GM12873 (cell line): ENCODE data around the gene NUP210.

Experiments used
- TF ChIP-seq, protein P1 (sequence below): IDR thresholded peaks from 2 replicates; pipeline ENCODE4 v1.5.1; 2012; ENCODE audit warnings: low read depth, mild to moderate bottlenecking, moderate library complexity, low read length, control low read depth; ENCODE audit not compliant: insufficient read depth; ENCODE audit errors: missing control alignments

The NUP210 gene

DNA sequence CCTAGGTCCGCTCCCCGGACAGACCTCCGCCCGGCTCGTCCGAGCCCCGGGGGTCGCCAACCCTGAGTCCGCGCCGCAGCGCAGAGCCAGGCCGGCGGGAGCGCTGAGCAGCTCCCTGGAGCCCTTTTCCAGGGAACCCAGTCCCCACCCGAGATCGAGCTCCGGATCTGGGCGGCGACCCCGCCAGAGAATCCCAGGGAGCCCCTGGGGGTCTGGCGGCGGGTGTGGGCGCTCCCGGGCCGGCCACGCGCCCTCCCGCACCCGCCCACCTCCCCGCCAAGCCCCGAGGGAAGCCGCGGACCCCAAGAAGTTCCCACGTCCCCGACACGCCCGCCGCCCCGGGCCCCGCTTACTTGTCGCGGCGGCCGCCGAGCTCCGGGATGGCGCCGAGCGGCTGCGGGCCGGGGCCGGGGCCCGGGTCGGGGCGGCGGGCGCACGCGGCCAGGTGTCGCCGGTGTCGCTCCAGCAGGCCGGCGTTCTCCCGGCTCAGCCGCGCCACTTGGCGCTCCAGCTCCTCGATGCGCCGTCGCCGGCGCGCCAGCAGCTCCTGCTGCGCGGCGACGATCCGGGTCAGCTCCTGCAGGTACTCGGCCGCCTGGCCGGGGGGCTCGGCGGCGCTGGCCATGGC is 137.7 kb downstream of the NUP210 start:
- TF ChIP-seq, protein P1, sequence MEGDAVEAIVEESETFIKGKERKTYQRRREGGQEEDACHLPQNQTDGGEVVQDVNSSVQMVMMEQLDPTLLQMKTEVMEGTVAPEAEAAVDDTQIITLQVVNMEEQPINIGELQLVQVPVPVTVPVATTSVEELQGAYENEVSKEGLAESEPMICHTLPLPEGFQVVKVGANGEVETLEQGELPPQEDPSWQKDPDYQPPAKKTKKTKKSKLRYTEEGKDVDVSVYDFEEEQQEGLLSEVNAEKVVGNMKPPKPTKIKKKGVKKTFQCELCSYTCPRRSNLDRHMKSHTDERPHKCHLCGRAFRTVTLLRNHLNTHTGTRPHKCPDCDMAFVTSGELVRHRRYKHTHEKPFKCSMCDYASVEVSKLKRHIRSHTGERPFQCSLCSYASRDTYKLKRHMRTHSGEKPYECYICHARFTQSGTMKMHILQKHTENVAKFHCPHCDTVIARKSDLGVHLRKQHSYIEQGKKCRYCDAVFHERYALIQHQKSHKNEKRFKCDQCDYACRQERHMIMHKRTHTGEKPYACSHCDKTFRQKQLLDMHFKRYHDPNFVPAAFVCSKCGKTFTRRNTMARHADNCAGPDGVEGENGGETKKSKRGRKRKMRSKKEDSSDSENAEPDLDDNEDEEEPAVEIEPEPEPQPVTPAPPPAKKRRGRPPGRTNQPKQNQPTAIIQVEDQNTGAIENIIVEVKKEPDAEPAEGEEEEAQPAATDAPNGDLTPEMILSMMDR, result no peak

DNA sequence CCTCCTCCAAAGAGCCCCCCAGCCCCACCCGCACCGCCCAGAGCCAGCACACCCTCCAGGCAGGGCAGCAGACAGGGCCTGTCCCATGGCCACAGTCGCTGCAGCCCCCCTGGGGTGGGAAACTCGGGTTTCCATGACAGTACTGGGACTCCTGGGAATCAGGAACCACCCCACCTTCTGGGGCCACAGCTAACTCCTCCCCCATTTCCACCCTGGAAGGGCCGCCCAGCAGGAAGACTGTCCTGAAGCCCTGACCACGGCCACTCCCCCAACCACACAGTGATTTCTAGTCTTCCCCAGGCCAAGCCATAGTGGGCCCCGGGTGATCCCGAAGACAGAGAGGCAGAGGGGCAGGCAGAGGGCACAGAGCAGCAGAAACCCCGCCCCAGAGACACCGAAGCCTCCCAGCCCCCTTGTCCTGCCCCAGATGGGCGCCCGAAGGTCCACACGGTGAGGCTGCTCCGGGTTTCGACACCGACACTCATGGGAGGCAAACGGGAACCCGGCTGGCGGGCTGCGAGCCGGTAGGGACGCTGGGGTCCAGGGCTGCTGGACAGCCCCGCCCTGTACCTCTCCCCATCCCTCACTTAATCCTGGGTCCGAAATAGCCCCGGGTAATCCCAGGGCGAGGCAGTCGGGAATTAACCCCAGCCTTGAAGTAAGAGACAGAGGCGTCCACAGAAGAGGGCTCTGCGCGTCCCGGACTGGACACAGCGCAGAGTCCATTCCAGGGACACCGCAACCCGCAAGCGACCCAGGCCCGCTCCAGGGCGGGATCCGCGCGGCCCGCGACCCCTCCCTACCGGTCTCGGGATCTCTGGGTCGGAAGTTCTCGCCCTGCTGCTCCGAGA is 138.4 kb downstream of the NUP210 start:
- TF ChIP-seq, protein P1, result no peak

DNA sequence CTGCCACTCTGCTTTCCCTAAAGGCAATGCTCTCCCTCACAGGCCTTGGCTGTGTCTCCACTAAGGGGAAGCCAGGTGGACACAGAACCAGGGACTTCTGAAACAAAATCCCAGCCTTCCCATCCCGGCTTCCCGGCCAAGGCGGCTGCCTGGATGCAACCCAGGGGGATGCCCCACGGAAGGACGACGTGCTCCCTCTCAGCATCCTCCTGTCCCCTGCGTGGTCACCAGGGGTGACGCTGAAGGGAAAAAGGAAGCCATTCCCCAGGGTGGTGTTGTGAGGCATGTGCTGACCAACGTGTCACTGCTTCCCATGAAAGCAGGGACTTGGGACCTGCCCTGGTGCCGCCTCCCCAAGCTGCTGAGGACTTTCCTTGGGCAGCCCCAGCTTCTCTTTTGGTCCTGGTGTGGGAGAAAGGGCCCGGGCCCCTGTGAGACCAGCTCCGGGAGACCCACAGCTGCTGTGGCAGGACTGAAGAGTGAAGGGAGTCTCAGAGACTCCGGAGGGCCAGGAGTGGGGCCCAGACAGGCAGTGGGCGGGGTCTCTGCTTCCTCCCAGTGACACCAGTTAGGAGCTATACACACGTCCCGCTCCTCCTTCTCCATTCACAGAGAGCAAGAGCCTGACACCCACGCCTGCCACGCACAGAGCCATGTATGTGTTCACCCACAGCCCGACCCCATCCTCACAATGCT is 139.2 kb downstream of the NUP210 start:
- TF ChIP-seq, protein P1, result no peak

DNA sequence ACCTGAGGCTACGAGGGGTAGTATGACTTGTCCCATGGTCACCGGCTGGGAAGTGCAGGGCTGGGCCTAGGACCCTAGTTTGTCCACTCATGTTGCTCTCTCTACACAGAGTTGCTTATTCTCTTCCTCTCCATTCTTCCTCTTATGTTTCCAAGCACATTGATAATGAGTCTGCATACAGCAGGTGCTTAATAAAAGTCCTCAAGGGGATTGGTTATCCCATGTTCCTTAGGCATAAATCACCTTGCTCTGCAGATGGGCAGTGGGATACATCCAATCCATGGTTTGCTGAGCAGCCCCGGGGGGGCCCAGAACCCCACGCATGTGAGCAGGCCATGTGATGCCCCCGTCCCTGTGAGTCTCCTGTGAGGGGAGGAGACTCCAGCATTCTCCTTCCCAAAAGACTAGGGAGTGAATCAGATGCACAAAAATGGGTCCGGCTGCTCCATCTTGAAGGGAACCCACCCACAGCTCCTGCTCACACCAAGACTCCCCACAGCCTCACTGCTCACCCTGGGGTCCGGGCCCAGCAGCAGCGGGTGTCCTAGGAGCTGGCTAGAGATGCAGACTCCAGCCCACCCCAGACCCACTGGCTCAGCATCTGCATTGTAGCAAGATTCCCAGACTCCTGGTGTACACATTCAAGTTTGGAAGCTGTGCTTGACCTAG is 139.9 kb downstream of the NUP210 start:
- TF ChIP-seq, protein P1, result no peak

DNA sequence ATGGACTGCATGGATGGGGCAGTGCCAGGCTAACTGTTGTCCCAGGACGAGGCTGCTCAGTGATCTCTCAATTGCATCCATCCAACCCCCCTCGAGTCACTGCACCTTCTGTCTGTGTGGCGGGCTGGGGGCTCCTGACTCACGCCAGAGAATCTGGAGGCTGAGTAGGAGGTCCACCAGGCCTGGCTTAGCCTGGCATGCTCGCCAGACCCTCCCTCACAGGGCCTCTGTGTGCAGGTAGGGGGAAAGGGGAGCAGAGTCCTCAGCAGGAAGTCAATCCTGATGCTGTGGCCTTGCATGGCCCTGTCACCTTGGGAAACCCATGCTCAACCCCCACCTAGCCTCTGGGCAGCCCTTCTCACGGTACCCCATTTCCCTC is 140.6 kb downstream of the NUP210 start:
- TF ChIP-seq, protein P1, result no peak

DNA sequence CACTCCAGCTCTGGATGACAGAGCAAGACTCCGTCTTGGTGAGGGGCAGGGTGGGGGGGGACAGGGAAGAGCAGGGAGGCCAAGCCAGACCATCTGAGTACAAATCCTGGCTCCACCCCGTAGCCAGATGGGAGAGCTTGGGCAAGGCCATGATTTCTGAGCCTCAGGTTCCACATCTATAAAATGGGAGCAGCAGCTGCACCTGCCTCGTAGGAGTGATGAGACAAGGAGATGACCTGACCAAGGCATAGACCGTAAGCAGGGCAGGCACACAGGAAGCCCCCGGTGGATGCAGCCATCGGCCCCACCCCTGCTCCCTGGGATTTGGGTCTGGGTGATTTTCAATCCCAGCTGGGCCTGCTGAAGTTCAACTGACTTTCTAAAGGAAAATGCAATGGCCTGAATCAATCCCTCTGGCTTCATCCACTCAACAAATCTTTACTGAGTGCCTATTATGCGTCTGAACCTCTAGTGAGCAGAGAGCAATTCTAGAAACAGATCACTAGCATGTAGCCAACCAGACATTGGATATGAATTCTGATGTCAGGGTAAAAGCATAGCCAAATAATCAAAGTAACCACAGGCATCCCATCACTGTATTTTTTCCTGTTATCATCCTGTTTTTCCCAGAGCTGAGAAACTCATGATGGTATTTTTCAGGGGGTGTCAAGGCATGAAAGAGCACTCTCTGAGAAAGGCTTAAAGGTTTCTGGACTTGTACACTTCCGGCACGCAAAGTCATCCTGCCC is 141.2 kb downstream of the NUP210 start:
- TF ChIP-seq, protein P1, result no peak
